HG03575 (cell line): ENCODE data around the gene FGF21.
"Not testable (repeated sequence)": the region's sequence is repeated elsewhere in the genome, so short reads cannot be mapped to it uniquely, and the experiment has no call there.

ENCODE experiments used
- ATAC-seq: cut with Tn5 transposase; IDR thresholded peaks from one replicate; pipeline ENCODE4 v1.9.1; 2021; ENCODE audit not compliant: unreplicated experiment, insufficient number of reproducible peaks, low FRiP score; ENCODE audit errors: extremely low read depth

Gene FGF21

GRCh38 chr19:48777720-48778119 is 22.4 kb downstream of the FGF21 start:
- no peak for ATAC-seq

GRCh38 chr19:48779636-48780035 is 24.3 kb downstream of the FGF21 start:
- ATAC-seq: no peak

DNA sequence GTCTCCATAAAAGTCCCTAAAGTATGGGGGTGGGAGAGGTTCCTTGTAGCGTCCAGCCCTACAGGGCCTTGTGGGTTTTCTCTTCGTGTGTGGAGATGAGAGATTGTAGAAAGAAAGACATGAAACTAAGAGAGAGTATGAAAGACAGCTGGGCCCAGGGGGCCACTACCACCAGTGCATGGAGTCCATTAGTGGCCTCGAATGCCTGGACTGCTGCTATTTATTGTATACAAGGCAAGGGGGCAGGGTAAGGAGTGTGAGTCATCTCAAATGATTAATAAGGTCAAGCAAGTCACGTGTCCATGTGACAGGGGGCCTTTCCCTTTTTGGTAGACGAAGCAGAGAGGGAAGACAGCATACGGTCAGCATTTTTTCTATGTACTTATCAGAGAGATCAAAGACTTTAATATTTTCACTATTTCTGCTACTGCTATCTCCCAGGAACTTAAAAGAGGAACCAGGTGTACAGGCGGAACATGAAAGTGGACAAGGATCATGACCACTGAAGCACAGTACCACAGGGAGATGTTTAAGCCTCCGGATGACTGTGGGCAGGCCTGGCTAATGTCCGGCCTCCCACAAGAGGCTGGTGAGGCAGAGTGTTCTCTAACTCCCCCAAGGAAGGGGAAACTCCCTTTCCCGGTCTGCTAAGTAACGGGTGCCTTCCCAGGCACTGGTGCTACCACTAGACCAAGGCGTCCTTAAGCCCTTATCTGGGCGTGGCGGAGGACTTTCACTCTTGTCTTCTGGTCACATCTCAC is 25.5 kb downstream of the FGF21 start:
- no peak for ATAC-seq

DNA sequence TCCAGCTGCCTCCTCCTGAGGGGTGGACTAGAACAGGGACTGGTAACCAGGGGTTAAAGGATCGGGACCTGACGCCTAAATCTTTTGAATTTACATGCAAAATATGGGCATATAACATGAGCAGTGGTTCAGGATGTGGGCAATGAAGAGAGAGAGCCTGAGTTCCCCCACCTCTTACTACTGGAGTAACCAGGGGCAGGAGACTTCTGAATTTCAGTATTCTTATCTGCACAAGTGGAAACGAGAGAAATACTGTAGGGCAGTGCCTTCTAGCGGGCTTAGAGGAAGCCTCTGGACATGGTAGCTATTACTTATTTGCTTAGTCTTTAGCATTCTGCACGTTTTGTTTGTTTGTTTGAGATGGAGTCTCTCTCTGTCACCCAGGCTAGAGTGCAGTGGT is 29.2 kb downstream of the FGF21 start:
- ATAC-seq: no peak

DNA sequence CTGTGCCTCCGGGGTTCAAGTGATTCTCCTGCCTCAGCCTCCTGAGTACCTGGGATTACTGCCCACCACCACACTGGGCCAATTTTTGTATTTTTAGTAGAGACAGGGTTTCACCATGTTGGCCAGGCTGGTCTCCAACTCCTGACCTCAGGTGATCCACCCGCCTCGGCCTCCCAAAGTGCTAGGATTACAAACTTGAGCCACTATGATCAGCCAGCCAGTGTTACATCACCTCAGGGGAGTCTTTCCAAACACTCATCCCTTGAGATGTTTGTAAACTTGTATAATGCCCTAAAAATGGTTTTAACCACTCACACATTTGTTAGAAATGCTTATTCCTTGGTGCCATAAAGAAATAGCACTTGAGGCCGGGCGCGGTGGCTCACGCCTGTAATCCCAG is 31.1 kb downstream of the FGF21 start:
- not testable (repeated sequence) for ATAC-seq

GRCh38 chr19:48787331-48787730 is 32.0 kb downstream of the FGF21 start:
- ATAC-seq: not testable (repeated sequence)

- no peak for ATAC-seq
These were observed 37.9 kb downstream of the FGF21 start for GRCh38 chr19:48793271-48793670.

GRCh38 chr19:48794291-48794690 is 39.0 kb downstream of the FGF21 start:
- ATAC-seq: no peak

- ATAC-seq: peak; percentile 48
These were observed 39.8 kb downstream of the FGF21 start for GRCh38 chr19:48795055-48795684.

DNA sequence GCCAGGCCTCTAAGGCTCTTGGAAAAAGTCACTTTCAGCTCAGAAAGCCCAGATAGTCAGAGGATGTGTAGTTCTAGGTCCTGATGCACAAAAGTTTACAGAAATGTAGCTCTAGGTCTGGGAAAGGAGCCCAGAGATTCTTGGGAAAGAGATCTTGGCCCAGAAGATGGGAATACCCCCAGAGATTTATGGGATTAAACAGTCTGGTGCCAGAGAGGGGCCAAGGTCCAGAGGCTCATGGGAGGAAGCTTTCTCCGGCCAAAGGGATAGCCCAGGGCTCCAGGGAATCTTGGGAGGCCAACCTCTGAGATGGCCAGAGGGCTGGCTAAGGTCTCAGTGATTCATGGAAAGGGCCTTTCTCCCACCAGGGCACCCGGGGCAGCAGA is 40.4 kb downstream of the FGF21 start:
- no peak for ATAC-seq

DNA sequence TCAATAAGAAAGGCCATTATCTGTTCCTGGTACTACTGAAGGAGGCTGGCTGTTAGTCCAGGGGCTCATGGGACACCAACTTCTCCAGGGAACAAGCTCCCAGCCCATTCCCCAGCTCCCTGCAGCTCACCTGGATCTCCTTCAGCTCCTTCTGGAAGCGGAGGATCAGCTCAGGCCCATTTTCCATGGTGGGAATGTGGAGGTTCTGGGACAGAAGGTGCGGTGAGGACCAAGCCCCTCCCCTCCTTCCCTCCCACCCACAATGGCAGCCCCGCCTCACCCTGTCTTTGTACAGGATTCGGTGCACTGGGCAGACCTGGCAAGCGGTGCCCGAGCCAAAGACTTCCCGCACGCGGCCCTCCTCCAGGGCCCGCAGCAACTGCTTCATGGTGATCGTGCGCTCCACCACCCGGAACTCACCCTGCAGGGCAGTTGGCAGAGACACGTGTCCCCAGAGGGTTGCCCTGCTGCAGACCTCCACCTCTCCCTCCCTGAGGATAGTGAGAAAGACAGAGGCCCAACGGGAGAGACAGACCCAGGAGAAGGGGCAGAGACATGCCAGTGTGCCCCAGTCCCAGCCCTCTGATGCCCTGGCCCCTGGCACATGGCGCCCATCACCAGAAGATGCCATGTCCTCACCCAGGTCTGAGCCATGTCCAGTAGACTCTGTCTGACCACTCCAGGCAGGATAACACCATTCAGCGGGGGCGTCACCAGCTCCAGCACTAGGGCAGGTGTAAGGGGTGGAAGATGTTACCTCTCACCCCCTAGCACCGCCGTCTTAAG is 41.2 kb downstream of the FGF21 start:
- ATAC-seq: no peak

DNA sequence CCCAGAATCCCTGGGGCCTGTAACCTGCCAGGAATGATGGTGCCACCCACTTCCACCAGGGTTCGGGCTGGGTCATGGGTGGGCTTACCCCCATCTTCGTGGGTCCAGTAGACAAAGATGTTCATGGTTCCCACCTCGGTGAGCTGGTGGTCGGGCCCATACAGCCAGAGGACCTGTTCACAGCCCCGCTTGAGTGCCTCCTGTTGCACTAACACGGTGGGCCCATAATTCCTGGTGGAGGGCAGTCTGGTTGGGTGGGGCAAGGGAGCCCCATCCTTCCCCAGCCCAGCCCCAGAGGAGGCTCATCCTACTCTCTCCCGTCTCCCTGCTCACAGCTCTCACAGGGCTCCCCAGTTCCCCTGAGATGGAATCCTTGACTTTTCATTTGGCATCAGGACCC is 41.8 kb downstream of the FGF21 start:
- no peak for ATAC-seq

DNA sequence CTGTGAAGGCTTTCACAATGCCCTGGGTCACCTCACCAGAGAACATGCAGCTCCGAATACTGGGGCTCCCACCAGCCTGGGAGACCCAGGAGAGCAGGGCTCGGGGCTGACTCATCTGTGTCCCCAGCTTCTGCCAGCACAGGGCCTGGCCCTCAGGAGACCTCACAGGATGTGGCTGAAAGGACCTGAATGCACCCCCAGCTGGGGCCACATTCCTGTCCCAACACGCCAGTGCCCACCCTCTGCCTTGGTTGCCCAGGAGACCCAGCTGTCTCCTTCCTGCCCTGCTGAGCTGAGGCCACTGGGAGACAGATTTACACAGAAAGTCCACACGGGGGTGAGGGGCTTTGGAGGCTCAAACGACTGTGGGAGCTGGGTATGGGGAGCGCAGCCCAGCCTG is 43.6 kb downstream of the FGF21 start:
- ATAC-seq: no peak

- no peak for ATAC-seq
These were observed 44.3 kb downstream of the FGF21 start for GRCh38 chr19:48799358-48800300.

DNA sequence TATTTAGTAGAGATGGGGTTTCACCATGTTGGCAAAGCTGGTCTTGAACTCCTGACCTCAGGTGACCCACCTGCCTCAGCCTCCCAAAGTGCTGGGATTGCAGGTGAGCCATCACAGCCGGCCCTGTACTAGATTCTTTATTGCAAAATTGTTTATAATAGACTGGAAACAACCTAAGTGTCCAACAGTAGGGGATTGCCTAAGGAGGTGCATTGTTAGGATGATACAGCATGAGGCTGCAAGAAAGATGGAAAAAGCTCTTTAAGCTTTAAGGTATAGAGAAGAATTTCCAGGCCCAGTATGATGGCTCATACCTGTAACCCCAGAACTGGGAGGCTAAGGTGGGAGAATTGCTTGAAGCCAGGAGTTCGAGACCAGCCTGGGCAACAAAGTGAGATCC is 47.3 kb downstream of the FGF21 start:
- ATAC-seq: no peak

DNA sequence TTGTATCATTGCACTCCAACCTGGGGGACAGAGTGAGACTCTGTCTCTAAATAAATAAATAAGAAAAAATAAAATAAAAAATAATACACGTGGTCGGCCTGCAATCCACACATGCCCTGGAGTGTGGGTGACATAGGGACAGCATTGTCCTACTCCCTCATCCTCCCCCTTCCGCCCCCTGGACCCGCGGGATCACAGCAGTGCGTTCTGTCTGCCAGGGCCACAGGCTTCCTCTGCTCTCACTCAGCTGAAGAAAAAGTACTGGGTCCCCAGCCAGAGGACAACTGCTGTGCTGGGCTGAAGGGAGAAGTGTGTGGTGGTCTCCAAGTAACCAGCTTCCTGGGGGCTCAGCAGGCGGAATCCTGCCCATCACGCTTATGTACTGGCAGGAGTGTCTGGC is 49.2 kb downstream of the FGF21 start:
- no peak for ATAC-seq

DNA sequence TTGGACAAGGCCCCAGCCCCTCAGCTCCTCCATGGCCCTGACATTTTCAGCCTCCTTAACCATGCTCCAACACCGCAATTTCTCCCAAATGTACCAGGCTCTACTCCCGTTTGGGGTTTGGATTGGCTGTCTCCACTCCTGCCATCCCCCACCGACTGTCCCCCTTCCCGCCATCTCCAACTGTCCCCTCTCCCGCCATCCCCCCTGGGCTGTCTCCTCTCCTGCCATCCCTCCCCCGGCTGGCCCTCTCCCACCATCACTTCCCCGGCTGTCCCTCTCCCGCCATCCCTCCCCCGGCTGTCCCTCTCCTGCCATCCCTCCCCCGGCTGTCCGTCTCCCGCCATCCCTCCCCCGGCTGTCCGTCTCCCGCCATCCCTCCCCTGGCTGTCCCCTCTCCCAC is 50.1 kb downstream of the FGF21 start:
- no peak for ATAC-seq

DNA sequence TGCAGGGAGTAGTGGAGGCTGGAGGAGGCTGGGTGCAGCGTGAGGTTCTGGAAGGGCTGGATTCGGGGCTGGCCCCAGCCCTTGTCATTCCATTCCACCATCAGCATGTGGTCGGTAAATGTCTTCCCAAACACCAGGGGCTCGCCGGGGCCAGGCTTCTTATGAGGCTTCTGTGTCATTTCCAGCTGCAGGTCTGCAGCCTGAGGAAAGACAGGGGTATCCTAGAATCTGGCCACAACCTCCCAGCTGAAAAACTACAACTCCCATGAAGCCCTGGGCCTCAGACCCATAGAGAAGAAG is 51.1 kb downstream of the FGF21 start:
- ATAC-seq: no peak
